ENCODE results near the gene ZFP36L1.

The ZFP36L1 gene

GRCh38 chr14:68840454-68840853 is 47.6 kb upstream of the ZFP36L1 start:
- Histone ChIP-seq H3K4me3 (ENCODE audit: low read depth, low read length, poor library complexity, severe bottlenecking) (no peak overlapping the region), H3K4me2 (ENCODE audit: low read length) (no peak overlapping the region), H3F3A (ENCODE audit: insufficient read depth, low read length) (no peaks in the 10 kb centered on the region), H3K9me2 (ENCODE audit: low read depth, low read length) (no peaks in the 10 kb centered on the region), H3K4me1 (ENCODE audit: insufficient read depth, low read length, severe bottlenecking) (peaks cover 4% of the 10 kb centered on the region), H3K9me3 (ENCODE audit: low read length) (peaks cover 3% of the 10 kb centered on the region), H3K79me2 (ENCODE audit: insufficient read depth, low read length) (no peaks in the 10 kb centered on the region), H3K27ac (ENCODE audit: low read depth, low read length, poor library complexity, severe bottlenecking) (no peak overlapping the region), H3K27me3 (ENCODE audit: insufficient read depth, low read length) (peaks cover 3% of the 10 kb centered on the region; the same call in 1 of the 2 replicates), H4K20me1 (ENCODE audit: insufficient read depth, low read length) (no peaks in the 10 kb centered on the region), H3K36me3 (ENCODE audit: insufficient read depth, low read length) (no peaks in the 10 kb centered on the region), H3K9ac (ENCODE audit: low read length) (no peak overlapping the region), H2AFZ (ENCODE audit: low read length) (no peak overlapping the region)
- TF ChIP-seq CTCF (IDR thresholded peaks at IDR 0.05; ENCODE audit: low read length) (no peak), EZH2 (IDR thresholded peaks at IDR 0.05; ENCODE audit: borderline replicate concordance, low read length) (no peak)

GRCh38 chr14:68836082-68836481 is 43.2 kb upstream of the ZFP36L1 start:
- H3K4me1 ChIP-seq (ENCODE audit: insufficient read depth, low read length, severe bottlenecking): no peaks in the 10 kb centered on the region
- H3F3A ChIP-seq (ENCODE audit: insufficient read depth, low read length): no peaks in the 10 kb centered on the region
- H3K9me3 ChIP-seq (ENCODE audit: low read length): peaks cover 3% of the 10 kb centered on the region
- no peaks in the 10 kb centered on the region for H3K36me3 ChIP-seq (ENCODE audit: insufficient read depth, low read length)
- no peak overlapping the region for H2AFZ ChIP-seq (ENCODE audit: low read length)
- H3K9me2 ChIP-seq (ENCODE audit: low read depth, low read length): no peaks in the 10 kb centered on the region
- no peak overlapping the region for H3K4me2 ChIP-seq (ENCODE audit: low read length)
- no peak overlapping the region for H3K4me3 ChIP-seq (ENCODE audit: low read depth, low read length, poor library complexity, severe bottlenecking)
- peaks cover 3% of the 10 kb centered on the region; the same call in 1 of the 2 replicates for H3K27me3 ChIP-seq (ENCODE audit: insufficient read depth, low read length)
- H4K20me1 ChIP-seq (ENCODE audit: insufficient read depth, low read length): no peaks in the 10 kb centered on the region
- no peak overlapping the region for H3K9ac ChIP-seq (ENCODE audit: low read length)
- no peak overlapping the region for H3K27ac ChIP-seq (ENCODE audit: low read depth, low read length, poor library complexity, severe bottlenecking)
- no peak for TF ChIP-seq EZH2 (IDR thresholded peaks at IDR 0.05; ENCODE audit: borderline replicate concordance, low read length)
- TF ChIP-seq CTCF (IDR thresholded peaks at IDR 0.05; ENCODE audit: low read length): no peak
- no peaks in the 10 kb centered on the region for H3K79me2 ChIP-seq (ENCODE audit: insufficient read depth, low read length)

- H3K4me2 ChIP-seq (ENCODE audit: low read length): no peak overlapping the region
- TF ChIP-seq CTCF (IDR thresholded peaks at IDR 0.05; ENCODE audit: low read length): no peak
- no peak for TF ChIP-seq EZH2 (IDR thresholded peaks at IDR 0.05; ENCODE audit: borderline replicate concordance, low read length)
- peaks cover 3% of the 10 kb centered on the region; the same call in 1 of the 2 replicates for H3K27me3 ChIP-seq (ENCODE audit: insufficient read depth, low read length)
- H3K79me2 ChIP-seq (ENCODE audit: insufficient read depth, low read length): no peaks in the 10 kb centered on the region
- no peak overlapping the region for H3K9ac ChIP-seq (ENCODE audit: low read length)
- H4K20me1 ChIP-seq (ENCODE audit: insufficient read depth, low read length): no peaks in the 10 kb centered on the region
- H3K4me1 ChIP-seq (ENCODE audit: insufficient read depth, low read length, severe bottlenecking): no peaks in the 10 kb centered on the region
- peaks cover 3% of the 10 kb centered on the region for H3K9me3 ChIP-seq (ENCODE audit: low read length)
- H3K27ac ChIP-seq (ENCODE audit: low read depth, low read length, poor library complexity, severe bottlenecking): no peak overlapping the region
- no peaks in the 10 kb centered on the region for H3K36me3 ChIP-seq (ENCODE audit: insufficient read depth, low read length)
- H3F3A ChIP-seq (ENCODE audit: insufficient read depth, low read length): no peaks in the 10 kb centered on the region
- no peaks in the 10 kb centered on the region for H3K9me2 ChIP-seq (ENCODE audit: low read depth, low read length)
- H3K4me3 ChIP-seq (ENCODE audit: low read depth, low read length, poor library complexity, severe bottlenecking): no peak overlapping the region
- H2AFZ ChIP-seq (ENCODE audit: low read length): no peak overlapping the region
Observed at GRCh38 chr14:68834816-68835215, 41.9 kb upstream of the ZFP36L1 start.

All from OCI-LY1 (cell line).